Measurements from ENCODE around the gene GRIP2. TPM values are rescaled to one million over a fixed set of nuclear protein-coding genes. Genes with fewer than 3 reads are reported as not detected.

GRIP2 gene
- total RNA-seq, 1 donor from 2014 or later = 3.3 TPM

DNA sequence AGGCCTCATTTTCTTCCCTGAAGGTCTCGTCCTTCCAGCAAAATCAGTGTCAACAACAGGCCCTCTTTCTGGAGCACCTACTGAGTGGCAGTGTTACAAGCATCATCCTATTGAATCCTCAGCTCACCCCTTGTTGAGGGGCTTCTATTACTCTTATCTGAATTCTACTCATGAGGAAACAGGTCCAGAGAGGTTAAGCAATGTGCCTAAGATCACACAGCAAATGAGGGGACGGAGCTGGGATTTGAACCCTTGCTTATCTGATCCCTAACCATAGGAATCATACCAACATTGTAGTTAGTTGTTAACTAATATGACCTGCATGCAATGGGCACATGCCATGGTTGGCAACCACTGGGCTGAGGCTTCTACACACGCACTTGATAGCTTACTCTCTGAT lies 74.7 kb downstream of the GRIP2 start:
- no peak overlapping the region for H3K4me3 Mint-ChIP-seq (ENCODE audit: unreplicated experiment)
- Histone ChIP-seq H4K20me1 (ENCODE audit: insufficient read depth, low read length) (peaks cover 5% of the 10 kb centered on the region), H3K27ac (ENCODE audit: low read depth, low read length) (no peak overlapping the region), H3K9me3 (ENCODE audit: insufficient read depth, low read depth, low read length) (no peaks in the 10 kb centered on the region), H3K4me1 (ENCODE audit: insufficient read depth, low read length) (peaks cover 17% of the 10 kb centered on the region), H3K79me2 (ENCODE audit: insufficient read depth, low read length) (no peaks in the 10 kb centered on the region), H3K27me3 (ENCODE audit: insufficient read depth, low read length) (no peaks in the 10 kb centered on the region), H3K4me3 (ENCODE audit: insufficient read depth, low read depth, low read length) (no peak overlapping the region), H3K36me3 (ENCODE audit: insufficient read depth, low read length) (no peaks in the 10 kb centered on the region), H3K9ac (ENCODE audit: low read length) (no peak overlapping the region), H2AFZ (ENCODE audit: low read depth, low read length) (no peak overlapping the region), H3K4me2 (ENCODE audit: low read length) (no peak overlapping the region)
- no peak for TF ChIP-seq EZH2 (IDR thresholded peaks at IDR 0.05; ENCODE audit: insufficient read depth, low read length)
- no peak for TF ChIP-seq CTCF (IDR thresholded peaks at IDR 0.05; ENCODE audit: insufficient read depth, low read depth, low read length)
- no peaks in the 10 kb centered on the region for H3K27me3 Mint-ChIP-seq (ENCODE audit: low read depth, unreplicated experiment)
- FAIRE-seq (no peak), DNase-seq (ENCODE audit: low read depth) (no peak)
- peaks cover 15% of the 10 kb centered on the region for H3K4me1 Mint-ChIP-seq (ENCODE audit: low read depth, unreplicated experiment)
- peaks cover 4% of the 10 kb centered on the region for H3K36me3 Mint-ChIP-seq (ENCODE audit: low read depth, unreplicated experiment)
- peaks cover under 1% of the 10 kb centered on the region for H3K9me3 Mint-ChIP-seq (ENCODE audit: unreplicated experiment)
- no peak overlapping the region for H3K27ac Mint-ChIP-seq (ENCODE audit: unreplicated experiment)

- no peak overlapping the region for H3K27ac ChIP-seq (ENCODE audit: low read depth, low read length)
- Mint-ChIP-seq H3K9me3 (ENCODE audit: unreplicated experiment) (peaks cover 2% of the 10 kb centered on the region), H3K27ac (ENCODE audit: unreplicated experiment) (no peak overlapping the region), H3K4me3 (ENCODE audit: unreplicated experiment) (no peak overlapping the region), H3K36me3 (ENCODE audit: low read depth, unreplicated experiment) (peaks cover 4% of the 10 kb centered on the region), H3K27me3 (ENCODE audit: low read depth, unreplicated experiment) (no peaks in the 10 kb centered on the region), H3K4me1 (ENCODE audit: low read depth, unreplicated experiment) (peaks cover 19% of the 10 kb centered on the region)
- H2AFZ ChIP-seq (ENCODE audit: low read depth, low read length) = no peak overlapping the region
- H3K4me2 ChIP-seq (ENCODE audit: low read length) = no peak overlapping the region
- peaks cover 24% of the 10 kb centered on the region for H3K4me1 ChIP-seq (ENCODE audit: insufficient read depth, low read length)
- H3K27me3 ChIP-seq (ENCODE audit: insufficient read depth, low read length) = no peaks in the 10 kb centered on the region
- no peaks in the 10 kb centered on the region for H3K36me3 ChIP-seq (ENCODE audit: insufficient read depth, low read length)
- TF ChIP-seq CTCF (IDR thresholded peaks at IDR 0.05; ENCODE audit: insufficient read depth, low read depth, low read length) (no peak), EZH2 (IDR thresholded peaks at IDR 0.05; ENCODE audit: insufficient read depth, low read length) (no peak)
- no peak for DNase-seq (ENCODE audit: low read depth)
- no peak for FAIRE-seq
- peaks cover 5% of the 10 kb centered on the region for H4K20me1 ChIP-seq (ENCODE audit: insufficient read depth, low read length)
- no peak overlapping the region for H3K9ac ChIP-seq (ENCODE audit: low read length)
- H3K4me3 ChIP-seq (ENCODE audit: insufficient read depth, low read depth, low read length) = no peak overlapping the region
- H3K9me3 ChIP-seq (ENCODE audit: insufficient read depth, low read depth, low read length) = no peaks in the 10 kb centered on the region
- H3K79me2 ChIP-seq (ENCODE audit: insufficient read depth, low read length) = no peaks in the 10 kb centered on the region
These were observed 75.6 kb downstream of the GRIP2 start for GRCh38 chr3:14464521-14464920.

GRCh38 chr3:14464141-14464465 lies 76.0 kb downstream of the GRIP2 start:
- H3K4me3 Mint-ChIP-seq (ENCODE audit: unreplicated experiment) = no peak overlapping the region
- Histone ChIP-seq H3K4me2 (ENCODE audit: low read length) (no peak overlapping the region), H3K79me2 (ENCODE audit: insufficient read depth, low read length) (no peaks in the 10 kb centered on the region), H3K9me3 (ENCODE audit: insufficient read depth, low read depth, low read length) (no peaks in the 10 kb centered on the region), H3K4me1 (ENCODE audit: insufficient read depth, low read length) (peaks cover 27% of the 10 kb centered on the region), H3K27ac (ENCODE audit: low read depth, low read length) (no peak overlapping the region), H2AFZ (ENCODE audit: low read depth, low read length) (no peak overlapping the region), H3K36me3 (ENCODE audit: insufficient read depth, low read length) (no peaks in the 10 kb centered on the region), H3K4me3 (ENCODE audit: insufficient read depth, low read depth, low read length) (no peak overlapping the region), H3K27me3 (ENCODE audit: insufficient read depth, low read length) (no peaks in the 10 kb centered on the region), H3K9ac (ENCODE audit: low read length) (no peak overlapping the region), H4K20me1 (ENCODE audit: insufficient read depth, low read length) (peaks cover 5% of the 10 kb centered on the region)
- H3K36me3 Mint-ChIP-seq (ENCODE audit: low read depth, unreplicated experiment) = peaks cover 4% of the 10 kb centered on the region
- no peak overlapping the region for H3K27ac Mint-ChIP-seq (ENCODE audit: unreplicated experiment)
- no peaks in the 10 kb centered on the region for H3K27me3 Mint-ChIP-seq (ENCODE audit: low read depth, unreplicated experiment)
- peaks cover 20% of the 10 kb centered on the region for H3K4me1 Mint-ChIP-seq (ENCODE audit: low read depth, unreplicated experiment)
- no peak for FAIRE-seq
- peaks cover 2% of the 10 kb centered on the region for H3K9me3 Mint-ChIP-seq (ENCODE audit: unreplicated experiment)
- no peak for DNase-seq (ENCODE audit: low read depth)
- TF ChIP-seq CTCF (IDR thresholded peaks at IDR 0.05; ENCODE audit: insufficient read depth, low read depth, low read length) (no peak), EZH2 (IDR thresholded peaks at IDR 0.05; ENCODE audit: insufficient read depth, low read length) (no peak)

Data from astrocyte (in vitro differentiated cells and primary cell).